NCI-H2196 (cell line): ENCODE data around the gene RRBP1.
A peak's percentile ranks its signal among the peaks of the same experiment; 100 is the strongest.
"Not testable (repeated sequence)": the region's sequence is repeated elsewhere in the genome, so short reads cannot be mapped to it uniquely, and the experiment has no call there.

Experiments
- DNase-seq: peaks from one replicate; lab custom pipeline; 2025; ENCODE audit not compliant: unreplicated experiment; lab: John Stamatoyannopoulos, UW

RRBP1 gene

DNA sequence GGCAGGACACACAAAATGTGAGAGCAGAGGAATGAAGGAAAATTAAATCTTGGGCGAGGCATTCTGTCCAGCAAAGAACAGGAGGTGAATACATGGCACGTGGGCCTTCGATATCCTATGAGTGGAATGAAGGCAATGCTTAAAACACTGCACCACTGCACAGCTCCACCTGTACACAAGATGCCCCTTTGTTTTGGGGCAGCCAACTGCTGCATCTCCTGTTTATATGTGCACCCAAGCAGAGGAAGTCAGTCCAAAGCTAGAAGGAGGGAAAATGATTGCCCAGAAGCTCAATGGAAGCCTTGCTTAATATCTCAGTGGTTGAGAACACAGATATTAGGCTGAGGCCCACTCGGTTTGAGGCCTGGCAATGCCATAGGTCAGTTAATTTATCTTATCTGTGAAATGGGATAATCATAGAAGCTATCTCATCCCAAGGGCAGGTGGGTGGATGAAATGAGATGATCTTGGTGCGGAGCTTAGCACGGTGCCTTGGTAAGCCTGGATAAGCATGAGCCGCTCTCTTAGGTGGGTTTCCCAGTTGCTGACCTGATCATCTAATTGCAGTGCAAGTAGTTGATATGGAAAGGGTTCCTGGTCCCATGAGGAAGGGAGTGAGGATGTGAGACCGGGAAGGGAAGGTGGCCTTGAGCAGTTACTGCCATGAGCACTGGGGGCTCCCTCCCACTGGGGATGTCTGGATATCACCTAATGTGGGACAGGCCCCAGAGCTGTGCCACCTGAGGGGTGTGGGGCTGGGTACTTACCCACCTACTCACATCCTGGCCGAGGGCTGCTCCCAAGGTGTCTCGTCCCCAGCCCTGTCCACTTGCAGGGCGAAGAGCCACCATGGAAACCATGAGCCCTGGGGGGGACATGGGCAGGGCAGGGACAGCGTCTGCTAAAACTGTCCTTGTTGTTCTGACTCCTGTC is 27.6 kb upstream of the RRBP1 start:
- DNase-seq: no peak

DNA sequence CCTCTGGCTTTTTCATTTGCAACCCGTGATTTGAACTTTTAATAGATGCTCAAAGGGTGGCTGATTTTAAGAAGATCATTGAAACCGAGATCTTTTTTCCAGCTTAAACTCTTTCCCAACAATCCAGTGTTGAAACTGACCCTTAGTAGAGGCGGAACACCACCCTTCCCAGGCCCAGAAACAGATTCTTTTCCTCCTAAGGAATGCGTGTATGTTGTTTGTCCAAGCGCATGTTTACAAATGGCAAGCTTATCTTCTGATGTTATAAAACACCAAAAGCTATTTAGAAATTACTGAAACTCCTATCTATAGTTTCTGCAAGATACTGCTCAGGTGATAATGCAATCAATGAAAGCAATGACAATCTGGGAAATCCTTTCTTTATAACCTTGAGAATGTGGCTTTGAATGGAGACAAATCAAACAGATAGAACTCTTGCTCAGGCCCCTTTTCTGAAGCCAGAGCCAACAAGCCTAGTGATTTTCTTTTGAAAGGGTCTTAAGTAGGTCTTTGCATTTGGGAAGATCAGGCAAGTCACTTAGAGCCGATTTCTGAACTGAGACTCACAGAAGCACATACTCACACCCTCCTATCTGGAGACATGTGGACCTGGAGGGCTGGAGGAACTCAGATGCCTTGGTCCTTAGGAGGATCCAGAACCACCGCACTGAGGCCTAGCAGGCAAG is 26.8 kb upstream of the RRBP1 start:
- no peak for DNase-seq

DNA sequence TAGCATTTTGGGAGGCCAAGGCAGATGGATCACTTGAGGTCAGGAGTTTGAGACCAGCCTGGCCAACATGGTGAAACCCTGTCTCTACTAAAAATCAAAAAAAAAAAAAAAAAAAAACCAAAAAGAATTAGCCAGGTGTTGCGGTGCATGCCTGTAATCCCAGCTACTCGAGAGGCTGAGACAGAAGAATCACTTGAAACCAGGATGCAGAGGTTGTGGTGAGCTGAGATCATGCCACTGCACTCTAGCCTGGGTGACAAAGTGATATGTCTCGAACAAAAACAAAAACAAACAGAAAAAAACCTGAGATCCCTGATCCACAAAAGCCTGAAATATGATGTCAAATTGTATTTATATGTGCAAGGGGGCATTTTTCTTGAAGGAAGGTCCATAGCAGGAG is 25.9 kb upstream of the RRBP1 start:
- DNase-seq: not testable (repeated sequence)

DNA sequence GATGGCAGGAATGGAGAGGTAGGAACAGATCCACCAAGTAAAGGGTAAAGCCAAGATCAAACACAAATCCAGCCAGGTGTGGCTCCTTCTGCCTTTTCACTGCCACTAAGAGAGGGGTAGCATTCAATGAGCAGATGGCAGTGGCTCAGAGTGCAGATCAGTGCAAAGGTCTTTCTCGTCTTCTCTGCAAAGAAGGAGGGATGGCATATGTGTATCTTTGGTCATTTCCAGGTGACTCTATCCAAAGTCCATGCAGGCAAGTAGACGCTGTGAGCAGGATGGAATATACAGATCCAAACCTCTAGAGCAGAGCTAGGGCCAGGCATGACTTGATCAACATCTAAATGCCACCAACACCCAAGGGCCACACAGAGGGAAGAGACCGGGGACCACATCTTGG is 24.6 kb upstream of the RRBP1 start:
- no peak for DNase-seq

DNA sequence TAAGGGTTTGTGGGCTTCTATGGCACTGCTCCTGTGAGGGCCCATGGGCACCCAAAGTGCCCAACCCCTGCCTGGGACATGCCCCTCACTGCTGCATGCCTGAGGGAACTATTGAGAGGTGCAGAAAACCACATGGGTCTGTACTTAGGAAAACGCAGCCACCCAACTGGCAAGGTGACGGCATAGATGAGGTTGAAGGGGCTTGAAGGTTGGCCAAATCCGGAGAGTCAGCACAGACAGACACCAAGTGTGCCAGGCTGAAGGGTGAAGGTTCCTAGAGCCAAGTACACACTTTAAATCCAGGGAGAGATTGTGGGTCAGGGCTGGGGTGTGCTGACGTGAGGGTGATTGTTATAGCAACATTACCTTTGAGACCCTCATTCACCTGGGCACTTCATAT is 23.9 kb upstream of the RRBP1 start:
- no peak for DNase-seq

DNA sequence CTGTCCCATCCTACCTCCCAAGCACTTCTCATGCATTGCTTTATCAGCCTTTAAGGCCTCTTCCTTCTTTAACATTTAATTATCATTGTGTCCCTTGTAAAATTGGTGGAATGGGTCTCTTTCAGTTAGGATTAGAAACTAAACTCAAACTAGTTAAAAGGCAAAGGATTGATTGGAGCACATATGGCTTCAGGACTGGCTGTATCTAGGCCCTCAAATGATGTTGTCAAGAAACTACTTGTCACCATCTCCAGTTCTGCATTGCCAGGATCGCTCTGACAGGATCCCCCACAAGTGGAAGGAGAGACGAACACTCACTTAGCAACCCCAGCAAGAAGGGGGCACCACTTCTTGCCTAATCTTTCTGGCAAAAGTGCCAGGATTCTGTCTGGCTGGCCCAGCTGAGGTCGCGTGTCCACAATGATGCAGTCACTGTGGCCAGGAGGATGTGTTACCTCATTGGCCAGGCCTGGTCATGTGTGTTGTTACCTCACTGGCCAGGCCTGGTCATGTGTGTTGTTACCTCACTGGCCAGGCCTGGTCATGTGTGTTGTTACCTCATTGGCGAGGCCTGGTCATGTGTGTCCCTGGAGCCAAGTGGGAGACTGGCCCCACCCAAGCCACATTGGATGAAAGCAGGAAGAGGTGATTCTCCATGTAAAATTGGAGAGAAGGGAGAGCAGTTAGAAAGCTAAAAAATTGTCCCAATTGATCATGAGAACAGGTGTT is 22.7 kb upstream of the RRBP1 start:
- no peak for DNase-seq

DNA sequence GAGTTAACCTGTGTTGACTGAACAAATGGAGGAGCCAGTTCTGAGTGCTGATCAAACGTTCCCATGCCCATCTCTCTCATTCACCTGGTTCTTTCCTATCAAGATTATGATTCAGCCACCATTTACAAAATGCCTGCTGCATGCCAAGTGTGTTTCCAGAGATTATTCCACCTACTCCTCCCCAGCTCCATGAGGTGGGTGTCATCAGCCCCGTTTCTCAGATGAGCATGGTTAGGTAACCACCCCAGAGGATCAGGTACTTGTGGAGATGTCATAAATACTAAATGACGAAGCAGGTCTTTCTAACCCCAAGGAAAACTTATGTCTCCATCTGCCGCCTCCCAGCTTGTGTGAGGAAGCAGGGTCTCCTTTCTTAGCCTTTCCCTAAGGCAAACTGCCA is 19.8 kb upstream of the RRBP1 start:
- no peak for DNase-seq

DNA sequence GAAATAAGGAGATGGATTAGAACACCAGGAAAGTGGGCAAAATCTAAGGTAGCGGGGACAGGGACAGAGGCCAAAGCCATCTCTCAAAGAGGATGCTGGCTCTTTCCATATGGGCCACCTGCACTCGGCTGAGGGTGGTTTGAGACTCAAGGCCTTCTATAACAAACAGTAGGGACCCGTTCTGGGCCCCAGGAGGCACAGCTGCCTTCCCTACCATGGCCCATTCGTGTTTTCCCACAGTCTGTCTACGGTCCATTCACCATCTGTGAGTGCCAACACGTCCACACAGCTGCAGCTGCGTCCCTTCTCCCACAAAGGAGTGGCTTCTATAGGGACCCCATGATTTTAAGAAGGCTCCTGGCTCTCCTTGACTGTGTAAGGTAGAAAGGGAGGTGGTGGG is 18.6 kb upstream of the RRBP1 start:
- DNase-seq: no peak

DNA sequence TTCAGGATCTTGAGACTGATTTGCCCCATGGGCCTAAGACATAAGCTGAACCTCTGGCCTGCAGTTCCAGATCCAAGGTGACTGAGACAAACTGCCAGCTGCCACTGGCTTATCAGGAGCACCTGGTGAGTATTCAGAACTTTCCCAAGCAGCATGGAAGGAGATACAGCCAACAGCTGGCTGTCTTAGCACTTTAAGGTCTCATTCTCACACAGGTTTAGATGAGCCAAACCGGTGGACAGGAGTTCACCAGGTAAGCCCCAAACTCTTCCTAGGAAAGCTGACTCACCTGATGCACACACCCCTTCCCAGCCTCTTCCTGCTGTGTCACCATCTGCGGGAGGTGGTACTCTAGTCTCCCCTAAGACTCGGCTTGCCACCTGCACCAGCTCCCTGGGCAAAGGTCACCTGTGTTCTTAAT is 17.9 kb upstream of the RRBP1 start, which contains the start of gene BANF2:
TSS of gene BANF2 (plus strand) at position 36 of the 421 bp plus-strand sequence. CDS start 25,060 bp downstream, outside the sequence.
- no peak for DNase-seq

DNA sequence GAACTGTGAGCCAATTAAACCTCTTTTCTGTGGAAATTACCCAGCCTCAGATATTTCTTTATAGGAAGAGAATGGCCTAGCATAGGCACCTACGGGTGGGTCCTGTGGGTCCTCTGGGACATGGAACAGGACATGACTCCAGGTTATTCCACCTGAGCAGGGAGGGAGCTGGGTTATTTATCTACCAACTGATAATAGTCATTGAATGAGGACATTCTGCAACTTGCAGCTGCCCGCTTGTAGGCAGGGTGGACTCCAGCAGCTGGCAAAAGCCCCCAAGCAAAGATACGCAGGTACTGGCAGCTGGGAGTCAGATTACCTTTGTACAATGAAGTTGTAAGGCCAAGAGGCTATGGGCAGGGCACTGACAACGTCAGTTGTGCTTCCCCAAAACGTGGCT is 16.3 kb upstream of the RRBP1 start:
- DNase-seq: peak; percentile 18

DNA sequence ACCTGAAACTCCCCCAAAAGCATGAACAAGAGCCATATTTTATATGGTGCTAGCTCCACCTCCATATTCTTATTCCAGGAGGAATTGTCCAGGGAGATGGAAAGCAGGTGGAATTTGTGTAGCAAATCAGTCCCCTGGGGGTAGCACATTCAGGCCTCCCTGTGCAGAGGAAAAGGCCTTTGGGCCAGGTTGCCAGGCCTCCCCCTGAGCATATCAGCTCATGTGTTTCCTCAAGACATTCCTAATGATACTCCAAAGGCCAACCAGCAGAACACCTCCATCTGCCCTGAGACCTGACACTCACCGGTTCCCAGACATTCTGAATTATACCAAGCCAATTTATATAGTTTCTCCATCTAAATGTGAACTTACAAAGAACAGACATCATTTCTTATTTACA is 15.1 kb upstream of the RRBP1 start:
- no peak for DNase-seq

DNA sequence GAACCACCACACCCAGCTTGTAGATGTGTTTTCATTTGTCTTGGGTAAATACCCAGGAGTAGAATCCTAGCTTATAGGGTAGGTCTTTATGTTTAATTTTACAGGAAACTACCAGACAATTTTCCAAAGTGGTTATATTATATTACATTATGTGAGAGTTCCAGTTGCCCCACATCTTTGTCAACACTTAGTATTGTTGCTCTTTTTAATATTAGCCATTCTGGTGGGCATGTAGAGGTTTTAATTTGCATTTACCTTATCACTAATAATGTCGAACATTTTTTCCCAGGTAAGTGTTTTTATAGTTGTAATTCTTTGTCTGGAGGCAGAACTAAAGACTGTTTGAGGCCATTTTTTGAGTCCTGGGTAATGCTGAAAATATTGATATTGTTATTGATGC is 14.2 kb upstream of the RRBP1 start:
- no peak for DNase-seq

DNA sequence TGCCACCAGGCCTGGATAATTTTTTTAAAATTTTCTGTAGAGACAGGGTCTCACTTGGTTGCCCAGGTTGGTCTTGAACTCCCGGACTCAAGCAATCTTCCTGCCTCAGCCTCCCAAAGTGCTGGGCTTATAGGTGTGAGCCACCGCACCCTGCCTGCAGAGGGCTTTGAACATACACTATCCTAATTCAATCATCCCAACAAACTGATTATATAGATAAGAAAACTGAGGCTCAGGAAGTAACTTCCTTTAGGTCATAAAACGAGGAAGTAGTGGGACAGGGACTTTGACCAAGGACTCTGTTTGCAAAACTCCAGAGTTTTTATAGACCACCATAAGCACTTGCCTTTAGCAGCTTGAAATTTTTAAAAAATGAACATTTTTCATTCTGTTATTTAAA is 12.7 kb upstream of the RRBP1 start:
- DNase-seq: no peak

DNA sequence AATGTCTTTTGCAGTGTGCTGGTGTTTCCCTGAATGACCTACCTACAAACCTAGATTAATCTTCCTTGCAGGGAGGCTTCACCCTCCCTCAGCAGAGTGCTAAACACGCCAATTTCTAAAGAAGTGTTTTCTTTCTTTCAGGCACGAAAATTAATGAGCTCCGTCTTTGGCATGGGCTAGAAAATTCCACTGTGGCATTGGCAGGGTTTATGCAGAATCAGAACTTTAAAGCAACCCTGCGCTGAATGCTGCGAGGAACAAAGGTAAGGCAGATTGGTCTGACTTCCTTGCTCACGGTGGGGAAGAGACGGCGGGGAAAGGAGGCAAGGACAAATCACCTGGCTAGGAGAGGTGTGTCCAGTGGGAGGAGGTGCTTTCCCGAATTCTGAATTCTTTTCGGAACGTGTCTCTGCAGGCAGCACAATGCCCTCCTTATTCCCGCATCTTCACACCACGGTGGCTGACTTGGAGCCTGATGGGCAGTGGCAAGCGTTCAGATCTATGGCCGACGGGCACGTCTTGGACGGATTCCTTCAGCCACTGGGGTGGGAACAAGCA is 11.5 kb upstream of the RRBP1 start:
- DNase-seq: no peak

DNA sequence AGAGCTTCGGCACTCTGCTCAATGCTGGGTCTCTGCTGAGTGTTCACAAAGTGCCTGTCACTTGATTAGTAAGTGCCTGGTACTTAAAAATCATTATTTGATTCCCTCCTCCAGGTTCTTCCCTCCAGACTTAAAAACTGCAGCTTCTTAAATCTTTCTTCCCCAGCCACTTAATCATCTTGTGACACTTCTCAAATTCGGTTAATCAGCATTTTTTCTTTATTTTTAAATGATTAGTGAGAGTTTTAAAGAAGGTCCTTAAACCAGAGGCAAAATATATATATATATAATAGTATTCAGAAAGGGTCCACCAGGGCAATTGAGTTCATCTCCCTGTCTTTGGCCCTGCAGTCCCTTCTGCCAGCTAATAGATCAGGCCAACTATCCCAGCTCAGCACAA is 9.7 kb upstream of the RRBP1 start:
- DNase-seq: no peak

DNA sequence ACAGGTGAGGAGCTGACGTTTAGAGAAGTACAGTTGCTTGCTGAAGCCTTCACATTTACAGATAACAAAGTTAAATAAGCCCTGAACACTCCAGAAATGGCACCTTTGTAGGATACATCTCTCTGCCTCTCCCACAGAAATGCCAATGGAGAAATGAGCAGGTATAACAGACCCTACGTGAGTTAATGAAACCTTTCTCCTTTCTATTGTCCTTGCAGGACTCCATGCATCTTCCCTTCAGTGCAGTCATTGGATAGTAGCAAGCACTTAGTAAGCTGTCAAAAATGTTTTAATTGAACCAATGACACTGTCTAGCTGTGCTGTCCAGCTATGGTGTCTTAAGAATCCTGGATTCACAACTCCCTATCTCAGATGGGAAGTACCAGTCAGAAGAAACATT is 8.1 kb upstream of the RRBP1 start:
- DNase-seq: no peak

DNA sequence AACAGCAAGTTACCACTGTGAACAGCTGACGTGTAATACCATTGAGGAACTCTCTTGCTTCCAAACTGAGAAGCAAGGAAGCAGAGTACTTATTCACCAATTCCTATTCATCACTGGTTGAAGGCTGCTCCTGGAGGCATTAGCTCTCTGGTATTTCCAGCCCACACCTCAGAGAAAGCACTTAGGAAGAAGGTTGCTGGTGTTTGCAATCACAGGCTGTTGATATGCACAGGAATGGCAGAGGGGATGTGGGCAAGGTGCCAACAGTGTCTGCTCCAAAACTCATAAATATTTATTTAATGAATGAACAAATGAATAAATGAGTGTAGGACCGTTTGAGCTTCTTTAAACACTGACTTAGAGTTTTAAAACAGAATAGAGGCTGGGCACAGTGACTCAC is 6.9 kb upstream of the RRBP1 start:
- no peak for DNase-seq

DNA sequence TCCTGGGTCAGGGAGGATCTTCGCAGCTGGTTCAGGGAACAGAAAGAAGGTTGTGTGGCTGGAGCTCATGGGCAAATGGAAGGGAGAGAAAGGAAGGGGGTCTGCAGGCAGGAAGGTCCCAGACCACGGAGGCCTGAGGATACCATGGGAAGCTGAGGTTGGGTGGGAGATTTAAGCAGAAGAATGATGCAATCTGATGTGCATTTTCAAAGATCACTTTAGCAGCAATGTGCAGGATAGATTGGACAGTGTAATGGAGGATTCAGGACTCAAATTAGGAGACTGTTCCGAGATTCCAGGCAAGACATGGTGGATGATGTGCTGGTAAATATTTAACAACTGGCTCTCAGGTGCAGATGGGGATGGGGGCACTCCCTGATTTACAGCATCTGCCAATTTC is 5.8 kb upstream of the RRBP1 start:
- DNase-seq: no peak

DNA sequence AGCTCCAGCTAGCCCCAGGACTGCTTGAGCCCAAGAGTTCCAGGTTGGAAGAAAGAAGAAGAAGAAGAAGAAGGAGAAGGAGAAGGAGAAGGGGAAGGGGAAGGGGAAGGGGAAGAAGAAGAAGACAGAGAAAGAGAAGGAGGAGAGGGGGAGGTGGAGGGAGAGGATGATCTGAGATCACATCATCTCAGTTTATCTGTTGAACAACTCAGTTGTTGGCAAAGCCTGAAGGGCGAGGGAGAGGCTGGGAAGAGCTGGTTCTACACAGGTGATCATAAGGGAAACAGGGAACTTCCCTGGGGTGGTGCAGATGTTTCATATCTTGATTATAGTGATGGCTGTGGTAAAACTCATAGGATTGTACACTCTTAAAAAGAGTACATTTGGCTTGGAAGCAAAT is 3.1 kb upstream of the RRBP1 start:
- DNase-seq: no peak

DNA sequence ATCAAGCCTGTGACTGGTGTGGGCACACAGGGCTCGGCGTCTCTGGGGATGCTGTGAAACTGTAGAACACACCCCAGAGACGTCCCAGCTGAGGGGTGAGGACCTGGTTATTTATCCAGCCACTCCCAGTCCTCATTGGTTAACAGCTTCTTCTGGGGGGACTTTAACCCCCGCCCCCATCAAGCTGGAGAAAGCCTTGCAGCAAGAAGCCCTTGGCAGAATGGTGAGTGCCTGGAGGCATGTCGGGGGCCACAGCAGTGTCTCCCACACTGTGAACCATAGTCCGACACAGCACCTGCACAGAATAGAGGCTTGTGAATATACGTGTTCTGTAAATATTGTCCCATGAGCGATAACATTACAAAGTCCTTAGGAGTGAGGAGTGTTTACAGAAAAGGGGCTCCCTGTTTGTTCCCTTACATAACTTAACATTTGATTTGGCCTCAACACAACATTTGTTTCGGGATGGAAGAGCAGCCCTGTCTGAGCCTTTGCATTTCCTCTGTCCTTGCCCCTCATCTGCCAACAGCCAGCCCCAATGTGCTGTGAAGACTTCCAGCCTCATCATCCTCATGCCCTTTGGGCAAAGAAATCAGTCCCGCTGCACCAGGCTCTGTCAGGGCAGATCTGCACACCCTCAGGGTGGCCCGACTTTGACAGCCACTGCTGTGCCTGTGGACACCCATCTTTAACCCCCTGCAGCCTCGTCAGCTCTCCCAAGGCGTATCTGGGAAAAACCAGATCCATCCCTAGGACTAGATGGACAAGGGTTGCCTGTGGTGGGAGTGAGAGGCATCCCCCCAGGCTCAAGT is 2.2 kb upstream of the RRBP1 start:
- no peak for DNase-seq
